Astrocyte (in vitro differentiated cells and primary cell): ENCODE measurements around the gene CPXM2.

Experiments
- CTCF ChIP-seq: IDR thresholded peaks from 2 replicates; pipeline ENCODE4 v1.5.1; 2011; ENCODE audit warnings: low read depth, mild to moderate bottlenecking, inconsistent platforms, low read length, moderate library complexity; ENCODE audit not compliant: insufficient read depth
- EZH2 ChIP-seq: IDR thresholded peaks from 2 replicates; pipeline ENCODE4 v1.6.1; 2012; ENCODE audit warnings: mild to moderate bottlenecking, low read length, inconsistent platforms; ENCODE audit not compliant: insufficient read depth

- TF ChIP-seq CTCF: no peak
- TF ChIP-seq EZH2: no peak
Measured at GRCh38 chr10:123835575-123835974, 56.0 kb downstream of the CPXM2 start.
